ENCODE data around the gene TYW3. TPM values are rescaled to one million over a fixed set of nuclear protein-coding genes. Genes with fewer than 3 reads are reported as not detected.
"Not testable (repeated sequence)": the region's sequence is repeated elsewhere in the genome, so short reads cannot be mapped to it uniquely, and the experiment has no call there.

The TYW3 gene
- total and polyA plus RNA-seq, 8 donors = 5.0 to 12.4 (median 8.9) TPM

GRCh38 chr1:74753104-74753503, 20.2 kb downstream of the TYW3 start:
- intact Hi-C loops (cut with DNase I) = no loop called here
- TF ChIP-seq CTCF (IDR thresholded peaks at IDR 0.05) = no peak
- Histone ChIP-seq H3K36me3 (peaks cover 0 to 12% (median 2%) of the 10 kb centered on the region in 3 donors), H3K27ac (no peak overlapping the region), H3K4me3 (no peak overlapping the region), H3K4me1 (no peaks in the 10 kb centered on the region), H3K9me3 (no peaks in the 10 kb centered on the region), H3K27me3 (no peaks in the 10 kb centered on the region)
- ATAC-seq = no peak
- no peak for FAIRE-seq
- DNase-seq = no peak
- 95 to 99% methylated on average over 2 of the region's 2 CpGs for WGBS, 2 donors

- intact Hi-C loops (cut with DNase I) = no loop called here
These were observed 22.5 kb downstream of the TYW3 start for GRCh38 chr1:74755475-74755874.

GRCh38 chr1:74756650-74757049, 23.7 kb downstream of the TYW3 start:
- H3K9me3 ChIP-seq; ATAC-seq; H3K4me1 ChIP-seq; H3K4me3 ChIP-seq; DNase-seq; FAIRE-seq; H3K36me3 ChIP-seq; intact Hi-C loops (cut with DNase I); H3K27me3 ChIP-seq; H3K27ac ChIP-seq: not testable (repeated sequence)
- 94 to 96% methylated on average over 2 of the region's 2 CpGs for WGBS, 2 donors

More at GRCh38 chr1:74755475-74755874, 22.5 kb downstream of the TYW3 start:
- FAIRE-seq = no peak
- Histone ChIP-seq H3K27me3 (no peaks in the 10 kb centered on the region), H3K9me3 (no peaks in the 10 kb centered on the region), H3K27ac (no peak overlapping the region), H3K4me1 (no peaks in the 10 kb centered on the region), H3K36me3 (peaks cover 0 to 7% (median 2%) of the 10 kb centered on the region in 3 donors), H3K4me3 (no peak overlapping the region)
- no peak for ATAC-seq
- DNase-seq = no peak
- no peak for TF ChIP-seq CTCF (IDR thresholded peaks at IDR 0.05)

GRCh38 chr1:74763807-74764206, 30.9 kb downstream of the TYW3 start:
- Histone ChIP-seq H3K4me3 (no peak overlapping the region), H3K27me3 (no peaks in the 10 kb centered on the region), H3K4me1 (no peaks in the 10 kb centered on the region), H3K27ac (no peak overlapping the region), H3K9me3 (no peaks in the 10 kb centered on the region), H3K36me3 (peaks cover 0 to 5% (median 0%) of the 10 kb centered on the region in 3 donors)
- FAIRE-seq (no peak), DNase-seq (no peak), ATAC-seq (no peak)
- intact Hi-C loops (cut with DNase I) = no loop called here
- TF ChIP-seq CTCF (IDR thresholded peaks at IDR 0.05) = no peak
- 81 to 87% methylated on average over 4 of the region's 4 CpGs for WGBS, 2 donors

- WGBS, 2 donors = 86 to 91% methylated on average over 2 of the region's 2 CpGs
- DNase-seq = no peak
- Histone ChIP-seq H3K4me1 (no peaks in the 10 kb centered on the region), H3K9me3 (no peaks in the 10 kb centered on the region), H3K27ac (no peak overlapping the region), H3K27me3 (no peaks in the 10 kb centered on the region), H3K36me3 (peaks cover 0 to 5% (median 0%) of the 10 kb centered on the region in 3 donors), H3K4me3 (no peak overlapping the region)
- no peak for ATAC-seq
- FAIRE-seq = no peak
- intact Hi-C loops (cut with DNase I) = no loop called here
- TF ChIP-seq CTCF (IDR thresholded peaks at IDR 0.05) = no peak
These were observed 33.6 kb downstream of the TYW3 start for GRCh38 chr1:74766579-74766978.
